Activated T-cell treated with anti-CD3 and anti-CD28 coated beads, Interleukin-2, amount 50 U/mL, for 48 hours (primary cell): ENCODE measurements around the gene ICAM5.
"Not testable (repeated sequence)": the region's sequence is repeated elsewhere in the genome, so short reads cannot be mapped to it uniquely, and the experiment has no call there.

ENCODE experiments used
- DNase-seq, 2 experiments: peaks; one replicate each; pipeline ENCODE4 v3.0.0-alpha.2; 2020

The ICAM5 gene

GRCh38 chr19:10321417-10321797, 31.7 kb downstream of the ICAM5 start:
- DNase-seq = no peak

DNA sequence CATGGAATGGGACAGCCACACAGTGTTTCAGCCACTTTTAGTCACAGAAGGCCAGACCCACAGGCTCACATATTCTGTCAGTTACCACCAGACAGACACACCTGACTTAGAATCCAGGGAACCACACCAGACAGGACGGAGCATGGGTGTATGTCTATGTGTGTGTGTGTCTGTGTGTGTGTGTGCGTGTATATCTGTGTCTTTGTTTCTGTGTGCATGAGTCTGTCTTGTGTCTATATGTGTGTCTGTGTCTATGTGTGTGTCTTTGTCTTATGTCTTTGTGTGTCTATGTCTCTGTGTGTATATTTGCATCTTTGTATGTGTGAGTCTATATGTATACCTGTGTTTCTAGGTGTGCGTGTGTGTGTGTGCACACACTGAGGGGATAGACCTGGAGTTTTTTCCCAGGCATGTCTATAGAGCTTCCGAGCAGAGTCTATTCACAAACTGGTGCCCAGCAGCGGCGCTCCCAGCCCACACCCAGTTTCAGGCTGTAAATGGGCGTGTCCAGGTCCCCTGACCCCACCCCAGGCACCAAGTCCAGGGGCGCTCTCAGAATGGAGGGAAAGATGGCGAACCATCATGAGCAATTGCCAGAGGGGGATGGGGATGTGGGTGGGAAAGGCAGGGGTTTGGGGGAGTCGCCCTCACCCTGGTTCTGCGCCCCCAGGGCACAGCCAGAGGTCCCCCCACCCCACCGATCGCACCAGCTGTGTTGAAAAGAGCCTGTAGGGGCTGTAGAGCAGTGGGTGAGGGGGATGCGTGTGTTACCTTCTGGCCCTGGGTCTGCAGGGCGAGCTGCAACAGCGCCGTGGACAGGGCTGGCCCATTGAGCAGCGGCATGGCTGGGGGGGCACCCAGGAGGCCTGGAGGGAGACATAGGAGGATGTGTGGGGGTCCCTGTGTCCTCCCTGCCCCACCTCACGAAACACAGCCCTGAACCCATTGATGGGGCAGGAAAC, 32.4 kb downstream of the ICAM5 start:
- peak in 1 of 2 experiments; percentile 21 for DNase-seq

GRCh38 chr19:10325732-10326131, 36.0 kb downstream of the ICAM5 start:
- no peak for DNase-seq

DNA sequence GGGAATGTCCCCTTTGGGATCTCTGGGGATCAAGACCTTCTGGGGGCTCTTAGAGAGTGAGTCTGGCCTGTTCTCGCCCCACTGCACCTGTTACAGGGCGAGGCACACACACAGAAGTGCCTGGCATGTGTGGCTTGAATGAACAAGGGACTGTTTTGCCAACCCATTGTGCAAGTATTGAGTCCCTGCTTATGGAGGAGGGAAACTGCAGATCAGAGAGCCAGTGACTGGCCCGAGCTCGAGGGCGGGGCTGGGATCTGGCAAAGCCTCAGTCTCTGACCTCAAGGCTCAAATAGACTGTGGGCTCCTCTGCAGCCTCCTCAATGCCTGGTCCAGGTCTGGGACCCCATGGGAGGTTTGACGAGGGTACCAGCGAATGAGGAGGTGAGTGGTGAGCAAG, 38.0 kb downstream of the ICAM5 start:
- DNase-seq = no peak

- DNase-seq = no peak
Measured at GRCh38 chr19:10328558-10329429, 39.0 kb downstream of the ICAM5 start.

DNA sequence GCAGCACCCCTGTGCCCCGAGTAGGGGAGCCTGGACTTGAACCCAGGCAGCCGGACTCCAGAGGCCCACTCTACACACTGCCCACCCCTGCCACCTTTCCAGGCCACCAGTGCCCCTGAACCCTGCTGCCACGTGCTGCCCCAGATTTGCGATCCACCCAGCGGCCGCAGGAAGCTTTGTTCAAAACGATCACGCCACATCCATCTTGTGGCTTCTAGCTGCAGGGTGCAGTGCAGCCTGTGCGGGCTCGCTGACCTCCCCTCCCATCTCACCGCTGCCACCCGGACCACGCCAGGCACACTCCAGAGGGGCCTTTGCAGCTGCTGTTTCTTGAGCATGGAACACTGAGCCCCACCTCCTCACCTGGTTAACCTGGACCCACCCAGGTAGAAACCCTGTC, 39.8 kb downstream of the ICAM5 start:
- DNase-seq = no peak

DNA sequence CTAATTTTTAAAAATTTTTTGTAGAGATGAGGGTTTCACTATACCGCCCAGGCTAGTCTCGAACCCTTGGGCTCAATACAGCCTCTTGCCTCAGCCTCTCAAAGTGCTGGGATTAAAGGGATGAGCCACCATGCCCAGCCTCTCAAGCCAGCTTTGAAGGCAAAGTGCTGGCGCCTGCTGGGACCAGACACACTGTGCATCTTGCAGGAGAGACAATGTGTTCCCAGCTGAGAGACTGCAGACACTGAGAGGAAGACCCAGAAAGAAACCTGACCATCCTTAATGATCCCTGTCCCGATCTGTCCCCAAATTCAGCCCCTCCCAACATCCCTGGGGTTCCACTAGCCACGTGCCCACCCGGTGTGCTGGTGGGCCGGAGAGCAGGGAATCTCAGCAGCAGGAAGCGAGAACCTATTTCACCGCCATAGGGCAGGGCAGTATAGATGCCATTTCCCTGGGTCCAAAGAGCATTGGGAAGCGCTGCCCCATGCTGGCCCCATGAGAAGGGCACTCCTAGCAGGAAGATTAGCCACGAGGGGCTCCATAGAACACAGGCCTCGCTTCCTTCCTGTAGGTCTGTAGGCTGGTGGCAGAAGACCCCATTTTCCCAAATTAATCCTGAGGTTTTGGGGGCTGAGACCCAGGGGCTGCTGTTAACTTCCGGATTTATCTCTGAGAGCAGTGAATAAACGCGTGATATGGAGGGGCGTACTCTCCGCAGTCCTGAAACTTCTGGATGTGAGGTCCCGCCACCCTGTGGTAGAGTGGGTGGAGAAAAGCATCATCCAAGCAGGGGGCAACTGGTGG, 42.6 kb downstream of the ICAM5 start:
- no peak for DNase-seq

DNA sequence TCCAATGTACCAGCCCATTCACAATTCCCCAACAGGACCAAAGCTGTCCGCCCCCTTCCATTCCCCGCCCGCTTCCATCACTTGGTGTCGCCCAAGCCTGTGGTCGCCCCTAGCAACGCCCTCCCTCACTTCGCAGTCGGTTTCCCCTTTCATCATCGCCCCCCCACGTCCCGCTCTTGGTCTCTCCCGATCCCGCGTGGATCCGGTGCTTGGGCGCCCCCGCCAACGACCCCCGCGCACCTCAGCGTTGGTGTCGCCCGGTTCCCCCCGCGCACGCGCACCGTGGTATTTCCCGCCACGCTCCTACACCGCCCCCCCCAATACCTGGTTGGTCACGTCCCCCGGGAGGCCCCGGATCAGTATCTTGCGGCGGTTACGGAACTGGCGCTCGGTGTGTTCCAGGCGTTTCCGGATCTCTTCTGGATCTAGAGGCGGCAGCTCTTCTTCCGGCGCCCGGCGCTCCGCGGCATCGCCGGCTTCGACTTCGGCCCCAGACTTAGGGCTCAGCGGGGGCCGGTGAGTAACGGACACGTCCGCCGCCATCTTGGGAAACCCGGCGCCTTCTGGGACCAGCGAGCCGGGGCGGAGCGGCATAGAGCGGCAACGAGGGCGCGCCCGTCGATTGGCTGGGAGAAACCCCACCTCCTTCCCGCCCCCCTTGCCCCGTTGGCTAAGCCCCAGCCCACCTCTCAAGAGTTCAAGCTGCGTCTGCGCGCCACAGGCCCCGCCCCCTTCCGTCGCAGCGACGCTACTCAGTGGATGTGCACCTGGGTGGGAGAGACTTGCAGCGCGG, 43.4 kb downstream of the ICAM5 start, which contains the start of gene RAVER1:
Gene RAVER1, minus strand, starts transcription at position 565 of the 793 bp plus-strand sequence. Its CDS starts 22 bp downstream, at position 543.
- DNase-seq = peak; percentile 97 to 98

DNA sequence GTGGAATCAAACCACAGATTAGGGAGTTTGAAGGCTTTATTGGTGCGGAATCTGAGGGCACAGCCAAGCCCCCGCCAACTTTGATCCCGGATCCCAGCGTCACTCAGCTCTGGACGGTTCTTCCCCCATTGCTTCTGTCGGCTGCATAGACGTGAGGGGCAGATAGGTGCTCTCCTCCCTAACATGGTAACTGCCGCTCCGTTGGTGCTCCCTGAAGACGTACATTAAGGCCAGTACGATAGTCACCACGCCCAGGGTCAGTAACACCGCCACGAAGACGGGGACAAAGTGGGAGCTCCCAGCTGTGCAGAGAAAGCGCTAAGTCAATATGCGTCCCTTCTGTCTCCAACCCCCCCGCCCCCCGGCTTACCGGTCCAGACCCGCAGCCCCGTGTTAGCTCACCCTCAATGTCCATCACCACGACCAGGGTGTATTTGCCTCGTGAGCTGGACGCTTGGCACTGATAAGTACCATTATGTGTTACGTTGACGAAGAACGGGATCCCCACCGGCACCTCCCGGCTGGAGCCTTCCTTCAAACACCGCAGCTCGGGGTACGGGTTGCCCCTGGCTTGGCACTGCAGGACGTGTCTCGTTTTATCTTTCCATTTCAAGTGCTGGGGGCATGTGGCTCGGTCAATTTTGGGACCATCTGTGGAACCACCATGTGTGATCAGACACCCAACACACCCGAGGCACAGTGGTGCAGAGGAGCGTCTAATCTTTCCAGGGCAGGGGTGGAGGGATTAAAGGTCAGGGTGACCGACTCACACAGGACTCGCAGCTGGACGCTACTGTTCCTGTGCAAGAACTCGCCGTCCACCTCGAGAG, 44.2 kb downstream of the ICAM5 start:
- peak in 1 of 2 experiments; percentile 20 for DNase-seq

- peak; percentile 82 to 86 for DNase-seq
Measured at GRCh38 chr19:10334588-10335351, 45.0 kb downstream of the ICAM5 start.

DNA sequence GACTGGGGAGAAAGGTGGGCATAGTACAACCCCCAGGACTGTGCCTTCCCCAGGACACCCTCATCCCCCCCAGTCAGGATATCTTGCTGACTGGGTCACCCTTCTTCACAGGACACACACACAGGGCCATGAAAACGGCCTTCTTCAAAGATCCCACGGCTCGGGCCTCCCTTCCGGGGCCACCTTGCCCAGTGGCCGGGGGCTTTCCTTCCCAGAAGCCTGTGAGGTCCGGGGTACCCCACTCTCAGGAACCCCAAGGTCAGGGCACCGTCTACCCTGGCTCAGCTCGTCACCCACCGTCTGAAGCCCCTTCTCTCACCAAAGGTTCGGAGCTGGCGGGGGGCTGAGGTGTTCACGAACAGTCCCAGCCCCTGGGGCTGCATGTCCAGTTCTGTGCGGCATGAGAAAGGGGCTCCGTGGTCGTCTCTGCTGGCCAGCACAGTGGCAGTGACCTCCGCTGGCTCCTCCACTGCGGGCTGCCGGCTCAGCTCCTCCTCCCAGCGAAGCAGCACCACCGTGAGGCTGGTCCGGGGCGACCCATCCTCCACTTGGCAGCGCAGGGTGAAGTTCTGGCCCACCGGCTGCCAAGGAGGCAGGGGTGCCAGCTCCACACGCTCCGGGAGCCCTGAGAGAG, 45.7 kb downstream of the ICAM5 start:
- DNase-seq = no peak

DNA sequence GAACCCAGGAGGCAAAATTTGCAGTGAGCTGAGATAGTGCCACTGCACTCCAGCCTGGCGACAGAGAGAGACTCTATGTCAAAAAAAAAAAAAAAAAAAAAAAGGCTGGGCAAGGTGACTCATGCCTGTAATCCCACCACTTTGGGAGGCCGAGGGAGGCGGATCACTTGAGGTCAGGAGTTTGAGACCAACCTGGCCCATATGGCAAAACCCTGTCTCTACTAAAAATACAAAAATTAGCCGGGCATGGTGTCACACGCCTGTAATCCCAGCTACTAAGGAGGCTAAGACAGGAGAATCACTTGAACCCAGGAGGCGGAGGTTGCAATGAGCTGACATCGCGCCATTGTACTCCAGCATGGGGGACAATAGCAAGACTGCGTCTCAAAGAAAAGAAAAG, 47.0 kb downstream of the ICAM5 start:
- not testable (repeated sequence) for DNase-seq

DNA sequence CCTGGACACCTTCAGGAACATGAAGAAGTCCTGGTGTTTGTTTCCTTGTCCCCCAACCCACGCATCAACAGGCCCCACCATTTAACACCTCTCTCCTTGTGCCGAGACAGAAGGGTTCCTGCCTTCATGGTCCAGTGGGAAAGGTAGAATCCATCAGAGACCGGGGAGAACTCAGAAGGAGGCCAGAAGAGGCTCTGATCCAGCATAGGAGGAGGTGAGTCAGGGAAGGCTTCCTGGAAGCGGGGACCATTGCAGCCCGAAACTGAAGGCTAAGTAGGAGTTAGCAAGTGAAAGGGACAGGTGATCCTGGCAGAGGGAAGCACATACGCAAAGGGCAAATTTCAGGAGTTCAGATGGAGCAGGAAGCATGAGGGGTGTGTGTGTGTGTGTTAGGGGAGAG, 49.2 kb downstream of the ICAM5 start:
- peak in 1 of 2 experiments; percentile 45 for DNase-seq

GRCh38 chr19:10339380-10339960, 49.7 kb downstream of the ICAM5 start, which contains the start of gene ICAM3:
TSS of gene ICAM3 (minus strand) at chr19:10339624. CDS start at chr19:10339614, 10 bp downstream.
- peak in 1 of 2 experiments; percentile 84 for DNase-seq

GRCh38 chr19:10339977-10340376, 50.2 kb downstream of the ICAM5 start:
- peak in 1 of 2 experiments; percentile 38 for DNase-seq

GRCh38 chr19:10343495-10343894, 53.7 kb downstream of the ICAM5 start:
- DNase-seq = no peak

DNA sequence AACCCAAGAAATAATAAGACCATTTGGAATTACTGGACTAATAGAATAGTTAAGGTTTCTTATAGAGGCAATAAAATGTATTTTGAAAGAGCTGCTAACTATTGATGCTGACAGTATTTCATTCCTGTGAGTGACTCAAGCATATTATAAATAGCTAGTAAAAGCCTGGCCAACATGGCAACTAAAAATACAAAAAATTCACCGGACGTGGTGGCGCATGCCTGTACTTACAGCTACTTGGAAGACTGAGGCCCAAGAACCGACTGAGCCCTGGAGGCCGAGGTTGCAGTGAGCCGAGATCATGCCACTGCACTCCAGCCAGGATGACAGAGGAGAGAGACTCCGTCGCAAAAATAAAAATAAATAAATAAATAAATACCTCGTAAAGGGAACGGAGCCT, 55.0 kb downstream of the ICAM5 start:
- no peak for DNase-seq
